NCI-H2196 (cell line): ENCODE data around the gene KCNIP4.

Experiments
- DNase-seq: peaks from one replicate; lab custom pipeline; 2025; ENCODE audit not compliant: unreplicated experiment; lab: John Stamatoyannopoulos, UW

KCNIP4 gene

GRCh38 chr4:21901831-21902230 is 46.7 kb downstream of the KCNIP4 start:
- DNase-seq: no peak

GRCh38 chr4:21901281-21901680 is 47.3 kb downstream of the KCNIP4 start:
- DNase-seq: no peak

GRCh38 chr4:21900211-21900610 is 48.4 kb downstream of the KCNIP4 start:
- no peak for DNase-seq

- no peak for DNase-seq
These were observed 50.5 kb downstream of the KCNIP4 start for GRCh38 chr4:21898101-21898500.

- DNase-seq: no peak
These were observed 51.8 kb downstream of the KCNIP4 start for GRCh38 chr4:21896767-21897166.

GRCh38 chr4:21893136-21893535 is 55.4 kb downstream of the KCNIP4 start:
- no peak for DNase-seq

GRCh38 chr4:21890231-21890630 is 58.3 kb downstream of the KCNIP4 start:
- no peak for DNase-seq

GRCh38 chr4:21888195-21888976 is 60.2 kb downstream of the KCNIP4 start:
- DNase-seq: no peak

GRCh38 chr4:21887481-21887880 is 61.1 kb downstream of the KCNIP4 start:
- no peak for DNase-seq

GRCh38 chr4:21885770-21886169 is 62.8 kb downstream of the KCNIP4 start:
- DNase-seq: no peak

GRCh38 chr4:21885241-21885640 is 63.3 kb downstream of the KCNIP4 start:
- no peak for DNase-seq

- no peak for DNase-seq
These were observed 64.0 kb downstream of the KCNIP4 start for GRCh38 chr4:21884615-21885014.

- no peak for DNase-seq
These were observed 66.3 kb downstream of the KCNIP4 start for GRCh38 chr4:21882051-21882839.

- no peak for DNase-seq
These were observed 69.4 kb downstream of the KCNIP4 start for GRCh38 chr4:21879187-21879586.

- no peak for DNase-seq
These were observed 71.9 kb downstream of the KCNIP4 start for GRCh38 chr4:21876711-21877110.

GRCh38 chr4:21873145-21873544 is 75.4 kb downstream of the KCNIP4 start:
- DNase-seq: no peak

- DNase-seq: no peak
These were observed 76.5 kb downstream of the KCNIP4 start for GRCh38 chr4:21872101-21872500.

GRCh38 chr4:21869978-21870745 is 78.4 kb downstream of the KCNIP4 start:
- no peak for DNase-seq

GRCh38 chr4:21864686-21865085 is 83.9 kb downstream of the KCNIP4 start:
- no peak for DNase-seq

GRCh38 chr4:21862917-21863316 is 85.7 kb downstream of the KCNIP4 start:
- DNase-seq: no peak

GRCh38 chr4:21858971-21859370 is 89.6 kb downstream of the KCNIP4 start:
- no peak for DNase-seq

- no peak for DNase-seq
These were observed 91.8 kb downstream of the KCNIP4 start for GRCh38 chr4:21856754-21857153.
